Measurements from ENCODE around the gene MED13L.

The MED13L gene

GRCh38 chr12:116106870-116107269 lies 170.6 kb downstream of the MED13L start:
- no peak for TF ChIP-seq TSHZ2 (CRISPR knock-in tag; IDR thresholded peaks at IDR 0.05)
- TF ChIP-seq CREB5 (CRISPR knock-in tag; IDR thresholded peaks at IDR 0.05; ENCODE audit: low read depth), result no peak
- TF ChIP-seq CSDC2 (CRISPR knock-in tag; IDR thresholded peaks at IDR 0.05), result no peak
- TF ChIP-seq ISL1 (CRISPR knock-in tag; IDR thresholded peaks at IDR 0.05), result no peak
- no peak for TF ChIP-seq TOX (CRISPR knock-in tag; IDR thresholded peaks at IDR 0.05; ENCODE audit: borderline replicate concordance)
- no peak for ATAC-seq

GRCh38 chr12:116104167-116104767 lies 173.2 kb downstream of the MED13L start:
- ATAC-seq, result no peak
- TF ChIP-seq SNAI2 (CRISPR knock-in tag; IDR thresholded peaks at IDR 0.05) (no peak), POU6F1 (CRISPR knock-in tag; IDR thresholded peaks at IDR 0.05; ENCODE audit: borderline replicate concordance, low read depth) (no peak), RARB (CRISPR knock-in tag; IDR thresholded peaks at IDR 0.05) (no peak), ZFP3 (CRISPR knock-in tag; IDR thresholded peaks at IDR 0.05) (no peak), ZNF70 (CRISPR knock-in tag; IDR thresholded peaks at IDR 0.05) (no peak), ARNTL (CRISPR knock-in tag; IDR thresholded peaks at IDR 0.05; ENCODE audit: borderline replicate concordance, low read depth) (no peak), TCF4 (CRISPR knock-in tag; IDR thresholded peaks at IDR 0.05; ENCODE audit: borderline replicate concordance) (no peak), OSR1 (CRISPR knock-in tag; IDR thresholded peaks at IDR 0.05) (no peak), ZNF565 (CRISPR knock-in tag; conservative IDR thresholded peaks at IDR 0.05; ENCODE audit: low read depth) (no peak), CREB5 (CRISPR knock-in tag; IDR thresholded peaks at IDR 0.05; ENCODE audit: low read depth) (no peak), ISL1 (CRISPR knock-in tag; IDR thresholded peaks at IDR 0.05) (no peak), TOX (CRISPR knock-in tag; IDR thresholded peaks at IDR 0.05; ENCODE audit: borderline replicate concordance) (no peak), CSRNP3 (CRISPR knock-in tag; IDR thresholded peaks at IDR 0.05) (no peak)

GRCh38 chr12:116101991-116102390 lies 175.5 kb downstream of the MED13L start:
- TF ChIP-seq CREB5 (CRISPR knock-in tag; IDR thresholded peaks at IDR 0.05; ENCODE audit: low read depth) (no peak), ZFP30 (CRISPR knock-in tag; IDR thresholded peaks at IDR 0.05) (no peak), PPARA (CRISPR knock-in tag; IDR thresholded peaks at IDR 0.05; ENCODE audit: borderline replicate concordance) (no peak), GLIS3 (CRISPR knock-in tag; IDR thresholded peaks at IDR 0.05) (no peak), ESRRG (CRISPR knock-in tag; IDR thresholded peaks at IDR 0.05) (no peak)
- ATAC-seq, result no peak
